Measurements from ENCODE around the gene RGS6. TPM values are rescaled to one million over a fixed set of nuclear protein-coding genes. Genes with fewer than 3 reads are reported as not detected.

The RGS6 gene
- total RNA-seq, 6 donors from 2014 or later = 0.83 to 12.9 (median 2.2) TPM; not detected in 1

DNA sequence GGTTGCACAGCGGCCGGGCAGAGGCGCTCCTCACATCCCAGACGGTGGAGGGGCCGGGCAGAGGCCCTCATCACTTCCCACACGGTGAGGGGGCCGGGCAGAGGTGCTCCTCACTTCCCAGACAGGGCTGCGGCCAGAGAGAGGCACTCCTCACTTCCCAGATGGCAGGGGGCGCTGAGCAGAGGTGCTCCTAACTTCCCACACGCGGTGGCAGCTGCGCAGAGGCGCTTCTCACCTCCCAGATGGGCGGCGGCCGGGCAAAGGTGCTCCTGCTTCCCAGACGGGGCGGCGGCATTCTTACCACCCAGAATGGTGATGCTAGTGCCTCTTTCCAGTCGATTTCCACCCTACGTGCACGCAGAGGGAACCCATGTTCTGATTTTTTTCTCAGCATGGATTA, 304.4 kb downstream of the RGS6 start:
- DNase-seq = peak in 1 of 2 donors; percentile 68
- no peaks in the 10 kb centered on the region for H3K27me3 ChIP-seq
- ATAC-seq (ENCODE audit: low FRiP score in 2 of 2) = no peak
- no peaks in the 10 kb centered on the region for H3K9me3 ChIP-seq
- no peak for TF ChIP-seq EP300 (IDR thresholded peaks at IDR 0.05)
- TF ChIP-seq CTCF (IDR thresholded peaks at IDR 0.05) = no peak
- TF ChIP-seq POLR2AphosphoS5 (IDR thresholded peaks at IDR 0.05) = no peak
- TF ChIP-seq POLR2A (IDR thresholded peaks at IDR 0.05) = no peak
- no peaks in the 10 kb centered on the region for H3K36me3 ChIP-seq
- no peaks in the 10 kb centered on the region for H3K4me1 ChIP-seq
- 84 to 86% methylated on average over 19 to 21 of the region's 22 CpGs for WGBS, 2 donors
- no peak overlapping the region for H3K4me3 ChIP-seq
- H3K27ac ChIP-seq = no peak overlapping the region

GRCh38 chr14:72237722-72238666, 305.8 kb downstream of the RGS6 start:
- Histone ChIP-seq H3K27me3 (no peaks in the 10 kb centered on the region), H3K4me3 (no peak overlapping the region), H3K4me1 (no peaks in the 10 kb centered on the region), H3K9me3 (no peaks in the 10 kb centered on the region), H3K36me3 (no peaks in the 10 kb centered on the region), H3K27ac (no peak overlapping the region)
- no peak for TF ChIP-seq POLR2AphosphoS5 (IDR thresholded peaks at IDR 0.05)
- TF ChIP-seq EP300 (IDR thresholded peaks at IDR 0.05) = no peak
- TF ChIP-seq CTCF (IDR thresholded peaks at IDR 0.05) = no peak
- WGBS, 2 donors = 70% methylated on average over 14 of the region's 14 CpGs
- ATAC-seq (ENCODE audit: low FRiP score in 2 of 2) = no peak
- no peak for DNase-seq

DNA sequence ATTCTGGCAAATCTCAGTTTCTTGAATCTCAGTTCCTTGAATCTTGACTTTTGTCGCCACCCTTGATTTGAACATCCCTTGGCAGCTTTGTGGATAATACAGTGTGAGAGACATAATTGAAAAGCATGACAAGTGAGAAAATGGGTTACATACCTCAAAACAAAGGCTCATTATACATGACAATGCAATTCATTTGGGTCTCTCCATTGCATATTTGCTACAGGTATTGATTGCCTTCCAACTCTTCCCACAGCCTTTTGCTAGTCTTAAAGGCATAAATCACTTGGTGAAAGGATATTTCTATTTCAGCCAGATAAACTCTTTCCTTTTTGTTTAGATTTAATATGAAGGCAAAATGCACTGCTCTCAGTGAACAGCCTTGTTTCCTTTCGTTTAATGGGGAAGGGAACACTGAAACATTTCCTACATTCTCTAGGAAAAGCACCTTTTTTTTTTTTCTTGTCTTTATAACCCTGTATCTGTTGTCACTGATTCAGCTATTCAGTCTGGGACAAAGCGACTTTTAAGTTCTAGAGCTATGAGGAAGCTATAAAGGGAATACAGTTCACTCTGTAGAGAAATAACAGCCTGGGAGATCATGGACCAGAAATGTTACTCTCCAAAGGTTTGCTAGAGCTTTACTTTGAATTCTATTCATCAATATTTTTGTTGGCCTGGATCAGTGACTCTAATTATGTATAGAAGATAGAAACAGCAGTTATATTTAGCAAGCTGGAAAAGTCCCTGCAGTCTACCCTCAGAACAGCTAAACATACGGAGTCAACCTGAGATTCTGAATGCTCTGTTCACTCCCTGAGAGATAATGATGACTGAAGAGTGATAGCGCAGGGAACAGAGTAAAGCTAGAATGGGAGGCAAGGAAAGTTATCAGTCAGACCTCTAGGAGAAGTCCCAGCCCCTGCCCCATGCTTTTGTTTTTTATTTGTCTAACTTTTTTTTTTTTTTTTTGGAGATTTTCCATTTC, 311.4 kb downstream of the RGS6 start:
- H3K36me3 ChIP-seq = no peaks in the 10 kb centered on the region
- ATAC-seq (ENCODE audit: low FRiP score in 2 of 2) (no peak), DNase-seq (no peak)
- no peak overlapping the region for H3K4me3 ChIP-seq
- no peaks in the 10 kb centered on the region for H3K27me3 ChIP-seq
- H3K9me3 ChIP-seq = peaks cover 0 to 13% (median 0%) of the 10 kb centered on the region in 4 donors
- no peaks in the 10 kb centered on the region for H3K4me1 ChIP-seq
- TF ChIP-seq EP300 (IDR thresholded peaks at IDR 0.05) = no peak
- no peak for TF ChIP-seq POLR2A (IDR thresholded peaks at IDR 0.05)
- no peak for TF ChIP-seq POLR2AphosphoS5 (IDR thresholded peaks at IDR 0.05)
- no peak for TF ChIP-seq CTCF (IDR thresholded peaks at IDR 0.05)
- WGBS, 2 donors = 77 to 86% methylated on average over 5 of the region's 5 CpGs
- no peak overlapping the region for H3K27ac ChIP-seq

DNA sequence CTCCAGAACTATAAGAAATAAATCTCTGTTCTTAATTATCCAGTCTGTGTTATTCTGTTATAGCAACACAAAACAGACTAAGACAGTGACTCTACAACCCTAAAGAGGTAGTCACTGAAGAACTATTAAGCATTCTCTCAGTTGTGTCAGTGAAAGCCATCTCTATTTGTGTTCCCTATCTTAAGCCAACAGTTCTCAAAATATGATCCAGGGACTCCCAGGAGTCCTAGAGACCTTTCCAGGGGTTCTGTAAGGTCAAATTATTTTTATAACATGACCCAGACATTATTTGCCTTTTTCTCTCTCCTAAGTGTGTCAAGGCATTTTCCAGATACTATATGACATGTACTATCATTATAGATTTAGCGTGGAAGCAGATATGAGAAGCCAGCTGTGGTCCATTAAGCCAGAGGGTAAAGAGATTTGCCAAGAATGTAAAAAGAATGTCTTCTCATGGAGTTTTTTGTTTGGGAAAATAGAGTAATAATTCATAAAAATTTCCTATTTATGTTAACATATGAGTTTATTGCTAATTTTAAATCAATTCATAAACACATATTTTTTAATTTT, 315.8 kb downstream of the RGS6 start:
- Histone ChIP-seq H3K36me3 (no peaks in the 10 kb centered on the region), H3K27ac (no peak overlapping the region), H3K9me3 (peaks cover 0 to 13% (median 0%) of the 10 kb centered on the region in 4 donors), H3K27me3 (no peaks in the 10 kb centered on the region), H3K4me1 (no peaks in the 10 kb centered on the region), H3K4me3 (no peak overlapping the region)
- ATAC-seq (ENCODE audit: low FRiP score in 2 of 2) (no peak), DNase-seq (no peak)
- TF ChIP-seq POLR2A (IDR thresholded peaks at IDR 0.05) (no peak), CTCF (IDR thresholded peaks at IDR 0.05) (no peak), EP300 (IDR thresholded peaks at IDR 0.05) (no peak), POLR2AphosphoS5 (IDR thresholded peaks at IDR 0.05) (no peak)
- whole genome bisulfite sequencing, 2 donors = 83 to 90% methylated on average over 1 of the region's 1 CpG
